ENCODE data around the gene ZNF648. TPM values are rescaled to one million over a fixed set of nuclear protein-coding genes. Genes with fewer than 3 reads are reported as not detected.

ZNF648 gene
- total and polyA plus RNA-seq, 2 of the 4 experiments (the other 2 are of a cell fraction), result not detected

DNA sequence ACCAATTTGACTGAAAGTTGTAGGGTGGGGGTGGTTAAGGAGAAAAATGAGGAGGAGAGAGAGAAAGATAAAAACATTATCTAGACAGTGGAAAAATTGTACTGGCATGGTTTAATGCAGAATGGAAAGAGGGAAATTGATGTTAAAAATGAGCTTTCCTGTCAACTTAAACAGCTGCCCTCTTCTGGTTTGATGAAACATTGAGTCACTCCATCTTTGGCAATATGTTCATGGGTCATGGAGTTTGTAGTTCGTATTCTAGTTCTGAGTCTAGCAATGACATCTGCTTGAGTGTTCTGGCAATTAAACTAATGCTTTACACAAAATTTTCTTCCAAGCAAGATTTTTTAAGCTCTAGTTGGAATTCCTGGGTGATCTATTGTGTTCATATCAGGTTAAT, 9.6 kb downstream of the ZNF648 start:
- Histone ChIP-seq H3K27me3 (ENCODE audit: control insufficient read depth, insufficient read depth, low read length) (no peaks in the 10 kb centered on the region), H3K4me2 (ENCODE audit: low read depth, low read length) (no peak overlapping the region), H4K8ac (ENCODE audit: low read depth in 2 of 2, low read length in 2 of 2) (no peak overlapping the region), H3K56ac (ENCODE audit: extremely low read depth, insufficient read depth, low read length) (no peak overlapping the region), H2AK9ac (replicated peaks; ENCODE audit: low read depth, low read length, poor library complexity) (no peak overlapping the region), H3K9me3 (ENCODE audit: control insufficient read depth, insufficient read depth, low read length) (peaks cover 3% of the 10 kb centered on the region), H4K91ac (ENCODE audit: insufficient read depth, low read depth, low read length) (no peak overlapping the region), H4K20me1 (ENCODE audit: insufficient read depth, low read length) (no peaks in the 10 kb centered on the region), H3K4me1 (ENCODE audit: control insufficient read depth, insufficient read depth, low read length) (no peaks in the 10 kb centered on the region), H3K4me3 (ENCODE audit: insufficient read depth, low read depth, low read length) (no peak overlapping the region), H3K18ac (ENCODE audit: low read depth, low read length) (no peak overlapping the region), H4K5ac (ENCODE audit: low read depth, low read length) (no peak overlapping the region), H3K79me1 (ENCODE audit: low read depth in 1 of 2, low read length in 2 of 2) (no peaks in the 10 kb centered on the region), H3K4ac (ENCODE audit: low read depth, low read length) (no peak overlapping the region), H2BK20ac (ENCODE audit: low read depth, low read length) (no peak overlapping the region), H3K9me1 (ENCODE audit: insufficient read depth, low read length) (no peaks in the 10 kb centered on the region), H3K9ac (ENCODE audit: low read depth, low read length) (no peak overlapping the region), H2BK15ac (ENCODE audit: low read depth, low read length) (no peak overlapping the region), H3K14ac (replicated peaks; ENCODE audit: low read depth, low read length) (no peak overlapping the region), H3K23ac (ENCODE audit: low read depth, low read length) (no peak overlapping the region), H2AFZ (replicated peaks; ENCODE audit: low read length, poor library complexity) (no peak overlapping the region), H2AK5ac (ENCODE audit: low read depth, low read length) (no peak overlapping the region), H2BK120ac (ENCODE audit: low read depth, low read length) (no peak overlapping the region), H3K27ac (ENCODE audit: insufficient read depth, low read length) (no peak overlapping the region), H2BK5ac (ENCODE audit: low read depth, low read length, poor library complexity, severe bottlenecking) (no peak overlapping the region), H3K36me3 (ENCODE audit: control insufficient read depth, insufficient read depth, low read length) (no peaks in the 10 kb centered on the region)
- WGBS, 2 experiments (ENCODE audit: extremely low coverage in 2 of 2, insufficient read length in 1 of 2), result no CpG with 5 or more reads among the region's 1 CpG
- dilution Hi-C loops (cut with HindIII; ENCODE audit: low sequenced_read_pairs, unreplicated experiment), result no loop called here
- intact Hi-C loops (cut with micrococcal nuclease), result no loop called here
- in situ Hi-C loops (cut with MboI; ENCODE audit: low sequenced_read_pairs), result loop anchor here (25.0 kb wide), 1 partner anchor 840 kb away; no protein-coding TSS in a partner anchor
- TF ChIP-seq FOS (IDR thresholded peaks at IDR 0.05; ENCODE audit: low read depth, low read length) (no peak), USF2 (IDR thresholded peaks at IDR 0.05; ENCODE audit: low read depth, low read length) (no peak), SMC3 (IDR thresholded peaks at IDR 0.05; ENCODE audit: low read depth, low read length) (no peak), MXI1 (IDR thresholded peaks at IDR 0.05; ENCODE audit: borderline replicate concordance, low read depth, low read length) (no peak), BHLHE40 (IDR thresholded peaks at IDR 0.05; ENCODE audit: low read depth, low read length) (no peak), NFE2L2 (IDR thresholded peaks at IDR 0.05; ENCODE audit: low read depth, low read length) (no peak), RCOR1 (IDR thresholded peaks at IDR 0.05; ENCODE audit: insufficient replicate concordance, low read length) (no peak), RFX5 (IDR thresholded peaks at IDR 0.05; ENCODE audit: low read depth, low read length) (no peak), POLR2A (IDR thresholded peaks at IDR 0.05; ENCODE audit: low read depth, low read length) (no peak), RAD21 (IDR thresholded peaks at IDR 0.05; ENCODE audit: low read length) (no peak), CEBPB (IDR thresholded peaks at IDR 0.05; ENCODE audit: low read depth, low read length) (no peak)
- TF ChIP-seq, protein P1, sequence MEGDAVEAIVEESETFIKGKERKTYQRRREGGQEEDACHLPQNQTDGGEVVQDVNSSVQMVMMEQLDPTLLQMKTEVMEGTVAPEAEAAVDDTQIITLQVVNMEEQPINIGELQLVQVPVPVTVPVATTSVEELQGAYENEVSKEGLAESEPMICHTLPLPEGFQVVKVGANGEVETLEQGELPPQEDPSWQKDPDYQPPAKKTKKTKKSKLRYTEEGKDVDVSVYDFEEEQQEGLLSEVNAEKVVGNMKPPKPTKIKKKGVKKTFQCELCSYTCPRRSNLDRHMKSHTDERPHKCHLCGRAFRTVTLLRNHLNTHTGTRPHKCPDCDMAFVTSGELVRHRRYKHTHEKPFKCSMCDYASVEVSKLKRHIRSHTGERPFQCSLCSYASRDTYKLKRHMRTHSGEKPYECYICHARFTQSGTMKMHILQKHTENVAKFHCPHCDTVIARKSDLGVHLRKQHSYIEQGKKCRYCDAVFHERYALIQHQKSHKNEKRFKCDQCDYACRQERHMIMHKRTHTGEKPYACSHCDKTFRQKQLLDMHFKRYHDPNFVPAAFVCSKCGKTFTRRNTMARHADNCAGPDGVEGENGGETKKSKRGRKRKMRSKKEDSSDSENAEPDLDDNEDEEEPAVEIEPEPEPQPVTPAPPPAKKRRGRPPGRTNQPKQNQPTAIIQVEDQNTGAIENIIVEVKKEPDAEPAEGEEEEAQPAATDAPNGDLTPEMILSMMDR (conservative IDR thresholded peaks at IDR 0.05; ENCODE audit: low read depth, low read length), result no peak
- TF ChIP-seq, protein P2, sequence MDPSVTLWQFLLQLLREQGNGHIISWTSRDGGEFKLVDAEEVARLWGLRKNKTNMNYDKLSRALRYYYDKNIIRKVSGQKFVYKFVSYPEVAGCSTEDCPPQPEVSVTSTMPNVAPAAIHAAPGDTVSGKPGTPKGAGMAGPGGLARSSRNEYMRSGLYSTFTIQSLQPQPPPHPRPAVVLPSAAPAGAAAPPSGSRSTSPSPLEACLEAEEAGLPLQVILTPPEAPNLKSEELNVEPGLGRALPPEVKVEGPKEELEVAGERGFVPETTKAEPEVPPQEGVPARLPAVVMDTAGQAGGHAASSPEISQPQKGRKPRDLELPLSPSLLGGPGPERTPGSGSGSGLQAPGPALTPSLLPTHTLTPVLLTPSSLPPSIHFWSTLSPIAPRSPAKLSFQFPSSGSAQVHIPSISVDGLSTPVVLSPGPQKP (IDR thresholded peaks at IDR 0.05; ENCODE audit: borderline replicate concordance, low read depth, low read length), result no peak
- BruUV-seq (replicated peaks), result no TSS peak
- no peak for DNase-seq
- ChIA-PET CTCF (no interaction called here), POLR2A (ENCODE audit: unreplicated experiment) (no interaction called here)
- no peak for ATAC-seq (ENCODE audit: low read depth)
